SK-N-SH (cell line): ENCODE data around the gene CCDC192. TPM values are rescaled to one million over a fixed set of nuclear protein-coding genes. Genes with fewer than 3 reads are reported as not detected.

Experiments
- CTCF ChIA-PET: fragments of 300-600, 350-600 bp; formaldehyde crosslinking; extraction: SDS; loops from one replicate; lab custom pipeline; 2021; lab: Yijun Ruan, JAX
- POLR2A ChIA-PET: fragments of 350-600 bp; sonication (Branson Sonifier 250); formaldehyde crosslinking; extraction: SDS; loops from one replicate; lab custom pipeline; 2020; ENCODE audit warnings: antibody characterized with exemption, inconsistent platforms; lab: Yijun Ruan, JAX
- DNase-seq: peaks from one replicate; pipeline ENCODE4 v3.0.0; 2012
- H2AFZ ChIP-seq: fragments of 200-600 bp; sonication (generic); 2 replicates; pipeline ENCODE4 v1.8.1; 2016; ENCODE audit warnings: antibody characterized with exemption, mild to moderate bottlenecking, low read depth
- H3F3A ChIP-seq: fragments of 200-600 bp; sonication (generic); replicated peaks from 2 replicates; pipeline ENCODE3; 2016; ENCODE audit warnings: antibody characterized with exemption, mild to moderate bottlenecking; ENCODE audit not compliant: insufficient read depth
- H3K27ac ChIP-seq, 2 experiments: fragments of 200-500 bp in 1 of 2; fragments of 200-600 bp in 1 of 2; sonication (Bioruptor generic) in 1 of 2; sonication (generic), shearing (Covaris generic) in 1 of 2; 2 replicates each; pipeline versions ENCODE4 v1.5.1 to v1.6.1; 2014 to 2016; ENCODE audit warnings: low read depth in 2 of 2, inconsistent platforms in 1 of 2, low read length in 1 of 2, mild to moderate bottlenecking in 1 of 2, mixed read lengths in 1 of 2
- H3K27me3 ChIP-seq: fragments of 200-600 bp; sonication (generic), shearing (Covaris generic); 2 replicates; pipeline ENCODE4 v1.6.1; 2016; ENCODE audit warnings: mixed run types; ENCODE audit not compliant: insufficient read depth
- H3K36me3 ChIP-seq, 2 experiments: fragments of 200-500 bp in 1 of 2; fragments of 200-600 bp in 1 of 2; sonication (Bioruptor generic) in 1 of 2; sonication (generic) in 1 of 2; replicated peaks in 1 of 2; 2 replicates each; pipeline versions ENCODE3 to v1.5.1; 2014 to 2016; ENCODE audit warnings: low read length in 1 of 2, mild to moderate bottlenecking in 1 of 2; ENCODE audit not compliant: insufficient read depth in 2 of 2, control insufficient read depth in 1 of 2
- H3K4me1 ChIP-seq, 2 experiments: fragments of 200-500 bp in 1 of 2; fragments of 200-600 bp in 1 of 2; sonication (Bioruptor generic) in 1 of 2; sonication (generic), shearing (Covaris generic) in 1 of 2; 2 replicates each; pipeline versions ENCODE4 v1.5.1 to v1.6.1; 2014 to 2016; ENCODE audit warnings: low read depth in 1 of 2, low read length in 1 of 2, mixed run types in 1 of 2; ENCODE audit not compliant: insufficient read depth in 2 of 2, control insufficient read depth in 1 of 2
- H3K4me2 ChIP-seq: fragments of 200-600 bp; sonication (generic), shearing (Covaris generic); 2 replicates; pipeline ENCODE4 v1.6.1; 2017; ENCODE audit warnings: mixed run types
- H3K4me3 ChIP-seq, 2 experiments: fragments of 200-500 bp in 1 of 2; fragments of 200-600 bp in 1 of 2; sonication (Bioruptor generic) in 1 of 2; sonication (generic), shearing (Covaris generic) in 1 of 2; 2 replicates each; pipeline versions ENCODE4 v1.5.1 to v1.8.1; 2014 to 2016; ENCODE audit warnings: low read depth in 2 of 2, inconsistent platforms in 1 of 2, low read length in 1 of 2, mild to moderate bottlenecking in 1 of 2, mixed read lengths in 1 of 2, moderate library complexity in 1 of 2
- H3K79me2 ChIP-seq: fragments of 200-600 bp; sonication (generic); 2 replicates; pipeline ENCODE4 v1.8.1; 2017; ENCODE audit warnings: mild to moderate bottlenecking; ENCODE audit not compliant: insufficient read depth
- H3K9ac ChIP-seq: fragments of 200-600 bp; sonication (generic); 2 replicates; pipeline ENCODE4 v1.6.1; 2017; ENCODE audit warnings: mixed run types
- H3K9me2 ChIP-seq: fragments of 200-600 bp; sonication (generic); 2 replicates; pipeline ENCODE4 v1.6.1; 2017; ENCODE audit warnings: mixed run types
- H3K9me3 ChIP-seq: fragments of 200-600 bp; sonication (generic); 2 replicates; pipeline ENCODE4 v1.6.1; 2017; ENCODE audit warnings: mixed run types, mild to moderate bottlenecking, moderate library complexity
- H4K20me1 ChIP-seq: fragments of 200-600 bp; sonication (generic); 2 replicates; pipeline ENCODE4 v1.6.1; 2017; ENCODE audit warnings: mild to moderate bottlenecking, mixed run types; ENCODE audit not compliant: insufficient read depth
- FOSL2 ChIP-seq: IDR thresholded peaks from 2 replicates; pipeline ENCODE4 v1.4.0; 2012; ENCODE audit warnings: low read depth, mild to moderate bottlenecking, moderate library complexity, borderline replicate concordance
- FOXJ3 ChIP-seq: sonication (generic); formaldehyde crosslinking; IDR thresholded peaks from 2 replicates; pipeline ENCODE4 v1.5.1; 2020; ENCODE audit warnings: mild to moderate bottlenecking, missing genetic modification reagents
- FOXM1 ChIP-seq: IDR thresholded peaks from 2 replicates; pipeline ENCODE4 v1.4.0; 2012; ENCODE audit warnings: low read depth, mild to moderate bottlenecking
- GATA2 ChIP-seq: sonication (generic); formaldehyde crosslinking; IDR thresholded peaks from 2 replicates; pipeline ENCODE4 v1.5.0; 2020; ENCODE audit warnings: mild to moderate bottlenecking, missing genetic modification reagents
- REST ChIP-seq: IDR thresholded peaks from 2 replicates; pipeline ENCODE4 v1.6.1; 2012; ENCODE audit warnings: mild to moderate bottlenecking, low read depth, low read length, moderate library complexity
- RFX5 ChIP-seq: IDR thresholded peaks from 2 replicates; pipeline ENCODE4 v1.6.1; 2012; ENCODE audit warnings: mild to moderate bottlenecking, improper control_type of control experiment, low read length
- RXRA ChIP-seq: IDR thresholded peaks from 2 replicates; pipeline ENCODE4 v1.4.0; 2012; ENCODE audit warnings: low read depth, mild to moderate bottlenecking, borderline replicate concordance
- TAF1 ChIP-seq: IDR thresholded peaks from 2 replicates; pipeline ENCODE4 v1.6.1; 2012; ENCODE audit warnings: low read depth, mild to moderate bottlenecking, low read length, moderate library complexity, borderline replicate concordance
- USF1 ChIP-seq: IDR thresholded peaks from 2 replicates; pipeline ENCODE4 v1.4.0; 2012; ENCODE audit warnings: low read depth, borderline replicate concordance
- USF2 ChIP-seq: fragments of 150-350 bp; IDR thresholded peaks from 2 replicates; pipeline ENCODE4 v1.6.1; 2017; ENCODE audit warnings: antibody characterized with exemption, low read length, low read depth, borderline replicate concordance
- WGBS: methylation state at CpG from one replicate; pipeline ENCODE4 v1.1.6; 2017; ENCODE audit warnings: low lambda C conversion rate; 5-methylcytosine and 5-hydroxymethylcytosine counted together
- polyA plus RNA-seq, 3 experiments: library from polyadenylated mRNA; depleted of rRNA; stranded (reverse); fragments of >200 nt; gene quantifications; 2 replicates each; pipeline ENCODE4 v1.2.3, GENCODE V29; 2012

Gene CCDC192
- polyA plus RNA-seq, 1 of the 3 experiments (the other 2 are of a cell fraction) = not detected

GRCh38 chr5:127700237-127700766 is 2.9 kb upstream of the CCDC192 start:
- 40% methylated on average over 6 of the region's 6 CpGs for WGBS
- H3K9me2 ChIP-seq = no peaks in the 10 kb centered on the region

More at GRCh38 chr5:127700237-127700766, 2.9 kb upstream of the CCDC192 start:
- H4K20me1 ChIP-seq = no peaks in the 10 kb centered on the region
- H3K4me3 ChIP-seq = no peak overlapping the region
- no peak overlapping the region for H3K9ac ChIP-seq
- no peaks in the 10 kb centered on the region; the same call in 1 of the 2 replicates for H3K27me3 ChIP-seq
- H3K4me1 ChIP-seq = no peaks in the 10 kb centered on the region
- no peak for DNase-seq
- H3K79me2 ChIP-seq = no peaks in the 10 kb centered on the region
- H2AFZ ChIP-seq = no peak overlapping the region
- H3K27ac ChIP-seq = no peak overlapping the region
- no peak overlapping the region for H3K4me2 ChIP-seq
- ChIA-PET POLR2A (no interaction called here), CTCF (no interaction called here)
- H3F3A ChIP-seq = peaks cover 10% of the 10 kb centered on the region
- no peaks in the 10 kb centered on the region for H3K36me3 ChIP-seq
- TF ChIP-seq USF2 (no peak), FOXJ3 (CRISPR knock-in tag) (no peak), TAF1 (no peak), FOSL2 (no peak), GATA2 (CRISPR knock-in tag) (no peak), RXRA (no peak), REST (no peak), USF1 (no peak), FOXM1 (no peak), RFX5 (no peak)
- no peaks in the 10 kb centered on the region for H3K9me3 ChIP-seq
